ENCODE measurements around the gene DIDO1.

DIDO1 gene

GRCh38 chr20:62920039-62920645 is 6.2 kb downstream of the DIDO1 start:
- H3K4me3 ChIP-seq (ENCODE audit: low read length): no peak overlapping the region
- no peak for DNase-seq (ENCODE audit: low read depth)
- TF ChIP-seq, protein P1, sequence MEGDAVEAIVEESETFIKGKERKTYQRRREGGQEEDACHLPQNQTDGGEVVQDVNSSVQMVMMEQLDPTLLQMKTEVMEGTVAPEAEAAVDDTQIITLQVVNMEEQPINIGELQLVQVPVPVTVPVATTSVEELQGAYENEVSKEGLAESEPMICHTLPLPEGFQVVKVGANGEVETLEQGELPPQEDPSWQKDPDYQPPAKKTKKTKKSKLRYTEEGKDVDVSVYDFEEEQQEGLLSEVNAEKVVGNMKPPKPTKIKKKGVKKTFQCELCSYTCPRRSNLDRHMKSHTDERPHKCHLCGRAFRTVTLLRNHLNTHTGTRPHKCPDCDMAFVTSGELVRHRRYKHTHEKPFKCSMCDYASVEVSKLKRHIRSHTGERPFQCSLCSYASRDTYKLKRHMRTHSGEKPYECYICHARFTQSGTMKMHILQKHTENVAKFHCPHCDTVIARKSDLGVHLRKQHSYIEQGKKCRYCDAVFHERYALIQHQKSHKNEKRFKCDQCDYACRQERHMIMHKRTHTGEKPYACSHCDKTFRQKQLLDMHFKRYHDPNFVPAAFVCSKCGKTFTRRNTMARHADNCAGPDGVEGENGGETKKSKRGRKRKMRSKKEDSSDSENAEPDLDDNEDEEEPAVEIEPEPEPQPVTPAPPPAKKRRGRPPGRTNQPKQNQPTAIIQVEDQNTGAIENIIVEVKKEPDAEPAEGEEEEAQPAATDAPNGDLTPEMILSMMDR (conservative IDR thresholded peaks at IDR 0.05; ENCODE audit: low read length): no peak

- no peak for DNase-seq (ENCODE audit: low read depth)
- H3K4me3 ChIP-seq (ENCODE audit: low read length): no peak overlapping the region
Observed at GRCh38 chr20:62918831-62919230, 7.5 kb downstream of the DIDO1 start.

DNA sequence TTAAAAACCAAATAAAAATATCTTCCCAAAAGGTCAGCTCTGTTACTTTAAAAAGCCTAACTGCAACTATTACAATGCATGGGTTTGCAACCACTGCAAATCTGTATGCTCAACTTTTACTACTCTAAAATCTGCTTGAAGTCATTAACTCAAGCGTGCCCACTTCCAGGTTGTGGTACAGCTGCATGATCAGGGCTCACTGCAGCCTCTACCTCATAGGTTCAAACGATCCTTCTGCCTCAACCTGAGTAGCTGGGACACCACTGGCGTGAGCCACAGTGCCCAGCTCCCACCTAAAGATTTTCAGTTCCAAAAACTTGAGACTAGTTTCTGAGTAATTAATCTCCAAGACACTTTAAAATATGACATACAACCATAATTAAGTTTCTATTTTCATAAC is 8.2 kb downstream of the DIDO1 start:
- H3K4me3 ChIP-seq (ENCODE audit: low read length): no peak overlapping the region
- DNase-seq (ENCODE audit: low read depth): no peak
- TF ChIP-seq, protein P1 (conservative IDR thresholded peaks at IDR 0.05; ENCODE audit: low read length): no peak

More at GRCh38 chr20:62918831-62919230, 7.5 kb downstream of the DIDO1 start:
- TF ChIP-seq, protein P1 (conservative IDR thresholded peaks at IDR 0.05; ENCODE audit: low read length): no peak

DNA sequence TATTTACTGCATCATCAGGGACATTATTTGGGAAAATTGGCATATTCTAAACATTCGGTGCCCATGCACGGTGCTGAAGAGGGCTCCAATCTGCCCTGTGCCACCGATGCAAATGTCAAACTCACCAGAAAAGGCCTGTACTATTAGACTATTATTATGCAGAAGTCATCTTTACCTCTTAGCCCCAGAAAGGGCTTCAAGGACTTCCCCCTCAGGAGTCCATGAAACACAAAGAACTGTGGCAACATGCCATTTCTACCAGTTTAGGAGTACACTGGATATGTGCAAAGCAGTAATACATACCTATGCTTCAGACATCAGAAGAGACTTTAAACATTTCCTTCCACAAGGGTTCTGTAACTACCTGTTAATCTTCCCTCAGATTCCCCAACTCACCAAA is 8.6 kb downstream of the DIDO1 start:
- H3K4me3 ChIP-seq (ENCODE audit: low read length): no peak overlapping the region
- TF ChIP-seq, protein P1 (conservative IDR thresholded peaks at IDR 0.05; ENCODE audit: low read length): no peak
- DNase-seq (ENCODE audit: low read depth): no peak

DNA sequence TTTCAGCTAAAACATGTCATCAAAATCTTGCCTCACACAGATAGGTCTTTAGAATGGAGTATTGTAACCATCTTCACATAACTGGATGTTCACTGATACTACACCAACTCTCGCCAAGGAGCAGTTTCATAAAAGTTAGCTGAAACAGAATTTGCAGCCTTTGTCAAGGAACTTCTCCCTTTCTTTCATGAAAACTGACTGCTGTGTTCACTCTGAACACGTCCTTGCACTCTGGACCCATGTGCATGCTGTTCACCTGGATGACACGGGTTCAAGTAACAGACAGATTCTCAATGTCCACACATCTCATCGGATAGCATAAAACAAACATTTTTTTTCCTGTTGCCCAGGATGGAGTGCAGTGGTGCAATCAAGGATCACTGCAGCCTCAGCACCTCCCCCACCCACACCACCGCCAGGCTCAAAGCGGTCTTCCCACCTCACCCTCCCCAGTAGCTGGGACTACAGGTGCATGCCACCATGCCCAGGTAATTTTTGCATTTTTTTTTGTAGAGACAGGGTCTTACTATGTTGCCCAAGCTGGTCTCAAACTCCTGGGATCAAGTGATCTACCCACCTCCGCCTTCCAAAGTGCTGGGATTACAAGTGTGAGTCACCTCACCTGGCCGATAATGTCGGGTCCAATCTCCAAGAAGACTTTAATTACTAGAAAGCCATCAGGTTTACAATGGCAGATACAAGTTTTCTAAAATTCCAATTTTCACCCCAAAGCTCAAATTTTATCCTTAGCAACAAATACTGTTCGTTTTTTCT is 9.4 kb downstream of the DIDO1 start:
- no peak overlapping the region for H3K4me3 ChIP-seq (ENCODE audit: low read length)
- DNase-seq (ENCODE audit: low read depth): no peak
- TF ChIP-seq, protein P1 (conservative IDR thresholded peaks at IDR 0.05; ENCODE audit: low read length): no peak

- TF ChIP-seq, protein P1 (conservative IDR thresholded peaks at IDR 0.05; ENCODE audit: low read length): no peak
- DNase-seq (ENCODE audit: low read depth): peak; percentile 48
- H3K4me3 ChIP-seq (ENCODE audit: low read length): no peak overlapping the region
Observed at GRCh38 chr20:62914970-62915457, 11.3 kb downstream of the DIDO1 start.

DNA sequence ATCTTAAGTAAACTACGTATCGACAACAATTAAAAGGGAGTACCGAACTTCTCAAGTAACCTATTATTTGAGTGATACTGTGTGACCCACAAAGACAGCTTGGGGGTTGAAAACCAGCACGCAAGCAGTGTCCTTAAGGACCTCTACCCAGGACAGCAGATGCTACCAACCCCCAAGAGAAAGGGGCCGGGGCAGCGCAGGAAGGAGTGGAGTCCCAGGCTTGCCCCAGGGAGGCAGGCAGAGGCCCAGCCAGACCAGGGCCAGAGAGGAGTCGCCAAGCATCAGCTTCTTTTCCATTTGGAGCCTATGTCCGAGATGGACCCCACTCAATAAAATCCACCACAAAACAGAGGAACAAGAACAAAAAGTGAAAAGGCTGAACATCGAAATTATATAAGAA is 11.9 kb downstream of the DIDO1 start:
- H3K4me3 ChIP-seq (ENCODE audit: low read length): no peak overlapping the region
- no peak for DNase-seq (ENCODE audit: low read depth)
- TF ChIP-seq, protein P1 (conservative IDR thresholded peaks at IDR 0.05; ENCODE audit: low read length): no peak
